ENCODE measurements around the gene TIAM2.
A peak's percentile ranks its signal among the peaks of the same experiment; 100 is the strongest.

The TIAM2 gene

GRCh38 chr6:155291291-155291690, 296.2 kb downstream of the TIAM2 start:
- H3K4me3 ChIP-seq (ENCODE audit: low read depth, low read length), result no peak overlapping the region
- DNase-seq (ENCODE audit: low read depth), result no peak

- DNase-seq (ENCODE audit: low read depth), result no peak
- no peak overlapping the region for H3K4me3 ChIP-seq (ENCODE audit: low read depth, low read length)
These were observed 297.6 kb downstream of the TIAM2 start for GRCh38 chr6:155292711-155293110.

GRCh38 chr6:155297669-155298068, 302.6 kb downstream of the TIAM2 start:
- no peak overlapping the region for H3K4me3 ChIP-seq (ENCODE audit: low read depth, low read length)
- no peak for DNase-seq (ENCODE audit: low read depth)

GRCh38 chr6:155301867-155302266, 306.8 kb downstream of the TIAM2 start:
- H3K4me3 ChIP-seq (ENCODE audit: low read depth, low read length), result no peak overlapping the region
- peak; percentile 21 for DNase-seq (ENCODE audit: low read depth)

- no peak overlapping the region for H3K4me3 ChIP-seq (ENCODE audit: low read depth, low read length)
- DNase-seq (ENCODE audit: low read depth), result no peak
These were observed 308.3 kb downstream of the TIAM2 start for GRCh38 chr6:155303361-155303870.

GRCh38 chr6:155306958-155307357, 311.8 kb downstream of the TIAM2 start:
- DNase-seq (ENCODE audit: low read depth), result no peak
- no peak overlapping the region for H3K4me3 ChIP-seq (ENCODE audit: low read depth, low read length)

All from skeletal muscle cell (primary cell).